ENCODE measurements around the gene APMAP. TPM values are rescaled to one million over a fixed set of nuclear protein-coding genes. Genes with fewer than 3 reads are reported as not detected.
A peak's percentile ranks its signal among the peaks of the same experiment; 100 is the strongest.

The APMAP gene
- total RNA-seq, 1 donor from 2014 or later, result 81.3 TPM

DNA sequence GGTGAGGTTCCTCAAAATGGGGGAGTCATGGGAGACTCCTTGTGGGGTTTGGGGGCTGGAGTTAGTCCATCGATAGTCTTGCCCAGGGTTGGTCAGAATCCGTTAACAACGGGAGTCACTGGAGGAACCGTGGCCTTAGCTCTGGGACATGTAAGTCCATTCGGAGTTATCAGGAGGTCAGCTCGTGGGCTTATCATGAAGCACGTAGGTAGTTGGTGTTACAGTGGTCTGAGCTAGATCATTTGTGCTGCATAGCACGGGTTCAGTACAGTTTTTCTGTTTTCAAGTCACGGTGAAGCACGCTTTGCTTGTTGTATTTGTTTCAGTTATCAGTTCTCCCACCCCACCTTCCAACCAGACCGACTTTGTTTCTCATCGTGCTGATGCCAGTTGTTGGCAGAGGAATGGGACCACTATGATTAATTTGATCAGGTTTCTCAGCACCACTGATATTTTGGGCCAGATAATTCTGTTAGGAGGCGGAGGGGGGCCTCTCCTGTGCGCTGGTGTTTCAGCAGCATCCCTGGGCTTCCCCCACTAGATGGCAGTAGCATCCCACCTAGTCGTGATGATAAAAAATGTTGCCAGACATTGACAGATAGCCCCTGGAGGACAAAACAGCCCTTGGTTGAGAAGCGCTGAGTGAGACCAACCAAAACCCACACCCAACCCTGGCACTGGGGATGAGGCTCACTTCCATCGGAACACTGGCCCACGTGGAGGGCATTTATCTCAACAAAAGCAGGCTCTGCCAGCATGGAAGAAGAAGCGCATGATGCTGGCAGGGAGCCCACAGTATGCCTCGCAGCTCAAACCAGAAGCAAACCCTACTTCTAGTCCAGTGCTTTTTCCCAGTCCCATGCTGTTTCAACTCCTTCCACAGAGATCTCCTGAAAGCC lies 2.2 kb upstream of the APMAP start:
- peaks cover 37% of the 10 kb centered on the region for H3K27me3 Mint-ChIP-seq
- H3K27ac Mint-ChIP-seq, result no peak overlapping the region
- peak; percentile 72 for DNase-seq (ENCODE audit: low spot score, unreplicated experiment)
- peaks cover 2% of the 10 kb centered on the region for H3K36me3 Mint-ChIP-seq (ENCODE audit: insufficient read depth)
- H3K4me3 Mint-ChIP-seq (ENCODE audit: low read depth), result peak overlapping the region; percentile 35
- TF ChIP-seq, protein P1, sequence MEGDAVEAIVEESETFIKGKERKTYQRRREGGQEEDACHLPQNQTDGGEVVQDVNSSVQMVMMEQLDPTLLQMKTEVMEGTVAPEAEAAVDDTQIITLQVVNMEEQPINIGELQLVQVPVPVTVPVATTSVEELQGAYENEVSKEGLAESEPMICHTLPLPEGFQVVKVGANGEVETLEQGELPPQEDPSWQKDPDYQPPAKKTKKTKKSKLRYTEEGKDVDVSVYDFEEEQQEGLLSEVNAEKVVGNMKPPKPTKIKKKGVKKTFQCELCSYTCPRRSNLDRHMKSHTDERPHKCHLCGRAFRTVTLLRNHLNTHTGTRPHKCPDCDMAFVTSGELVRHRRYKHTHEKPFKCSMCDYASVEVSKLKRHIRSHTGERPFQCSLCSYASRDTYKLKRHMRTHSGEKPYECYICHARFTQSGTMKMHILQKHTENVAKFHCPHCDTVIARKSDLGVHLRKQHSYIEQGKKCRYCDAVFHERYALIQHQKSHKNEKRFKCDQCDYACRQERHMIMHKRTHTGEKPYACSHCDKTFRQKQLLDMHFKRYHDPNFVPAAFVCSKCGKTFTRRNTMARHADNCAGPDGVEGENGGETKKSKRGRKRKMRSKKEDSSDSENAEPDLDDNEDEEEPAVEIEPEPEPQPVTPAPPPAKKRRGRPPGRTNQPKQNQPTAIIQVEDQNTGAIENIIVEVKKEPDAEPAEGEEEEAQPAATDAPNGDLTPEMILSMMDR (IDR thresholded peaks at IDR 0.05; ENCODE audit: unreplicated experiment), result peak; percentile 89
- H3K4me1 Mint-ChIP-seq (ENCODE audit: low read depth), result peaks cover 15% of the 10 kb centered on the region
- H3K9me3 Mint-ChIP-seq (ENCODE audit: low read depth), result no peaks in the 10 kb centered on the region

DNA sequence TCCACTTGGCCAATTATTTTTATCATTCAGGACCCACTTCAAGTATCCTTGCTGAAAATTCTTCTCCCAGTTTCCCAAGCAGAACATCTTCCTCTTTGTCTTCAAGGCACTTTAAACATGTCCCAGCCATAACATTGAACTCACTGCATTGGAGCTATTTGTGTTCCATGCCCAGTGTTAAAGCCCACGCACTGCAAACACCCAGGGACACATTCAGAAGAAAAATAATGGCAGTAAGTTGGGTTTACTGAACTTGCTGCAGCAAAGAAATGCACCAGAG lies 1.6 kb upstream of the APMAP start:
- Mint-ChIP-seq H3K4me1 (ENCODE audit: low read depth) (peaks cover 15% of the 10 kb centered on the region), H3K9me3 (ENCODE audit: low read depth) (no peaks in the 10 kb centered on the region), H3K27me3 (peaks cover 34% of the 10 kb centered on the region), H3K27ac (no peak overlapping the region), H3K4me3 (ENCODE audit: low read depth) (no peak overlapping the region), H3K36me3 (ENCODE audit: insufficient read depth) (peaks cover 2% of the 10 kb centered on the region)
- DNase-seq (ENCODE audit: low spot score, unreplicated experiment), result no peak
- TF ChIP-seq, protein P1 (IDR thresholded peaks at IDR 0.05; ENCODE audit: unreplicated experiment), result no peak

GRCh38 chr20:24993337-24994185 lies 1.0 kb upstream of the APMAP start:
- Mint-ChIP-seq H3K27ac (peak overlapping the region; percentile 96), H3K4me1 (ENCODE audit: low read depth) (peaks cover 15% of the 10 kb centered on the region), H3K4me3 (ENCODE audit: low read depth) (peak overlapping the region; percentile 93), H3K27me3 (peaks cover 29% of the 10 kb centered on the region), H3K36me3 (ENCODE audit: insufficient read depth) (peaks cover 2% of the 10 kb centered on the region), H3K9me3 (ENCODE audit: low read depth) (no peaks in the 10 kb centered on the region)
- TF ChIP-seq, protein P1 (IDR thresholded peaks at IDR 0.05; ENCODE audit: unreplicated experiment), result peak; percentile 20
- no peak for DNase-seq (ENCODE audit: low spot score, unreplicated experiment)

DNA sequence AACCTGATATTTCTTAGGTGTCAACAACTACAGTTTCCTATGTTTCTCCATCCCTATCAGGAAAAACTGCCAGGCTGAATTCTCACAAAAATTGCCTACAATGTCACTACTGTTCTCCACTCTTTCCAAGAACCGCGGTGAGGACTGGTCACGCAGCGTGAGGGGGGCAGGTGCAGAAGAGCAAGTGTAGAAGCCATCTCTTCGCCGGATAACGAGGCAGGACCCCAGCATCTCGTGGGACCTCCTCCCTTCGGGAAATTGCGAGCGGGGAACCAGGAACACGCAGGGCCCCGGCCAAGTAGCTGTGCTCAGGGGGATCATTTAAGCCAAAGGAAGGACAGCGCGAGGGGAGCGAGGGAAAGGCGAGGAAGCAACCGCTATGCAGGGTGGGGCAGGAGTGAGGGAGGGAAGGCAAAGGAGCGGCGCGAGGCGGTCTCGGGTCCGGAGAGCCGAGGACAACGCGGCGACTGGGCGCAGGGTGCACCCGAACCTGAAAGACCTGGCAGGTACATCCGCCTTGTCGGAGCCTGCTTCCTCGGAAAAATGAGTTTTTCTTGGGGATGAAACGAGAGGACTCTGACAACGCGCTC lies 559 bp downstream of the APMAP start:
- Mint-ChIP-seq H3K4me3 (ENCODE audit: low read depth) (peak overlapping the region; percentile 93), H3K27ac (peak overlapping the region; percentile 96), H3K9me3 (ENCODE audit: low read depth) (no peaks in the 10 kb centered on the region), H3K4me1 (ENCODE audit: low read depth) (peaks cover 15% of the 10 kb centered on the region), H3K27me3 (peaks cover 13% of the 10 kb centered on the region), H3K36me3 (ENCODE audit: insufficient read depth) (peaks cover 2% of the 10 kb centered on the region)
- no peak for DNase-seq (ENCODE audit: low spot score, unreplicated experiment)
- TF ChIP-seq, protein P1 (IDR thresholded peaks at IDR 0.05; ENCODE audit: unreplicated experiment), result no peak

- Mint-ChIP-seq H3K27ac (peak overlapping the region; percentile 6), H3K9me3 (ENCODE audit: low read depth) (no peaks in the 10 kb centered on the region), H3K27me3 (peaks cover 5% of the 10 kb centered on the region), H3K36me3 (ENCODE audit: insufficient read depth) (peaks cover 2% of the 10 kb centered on the region), H3K4me3 (ENCODE audit: low read depth) (peak overlapping the region; percentile 93), H3K4me1 (ENCODE audit: low read depth) (peaks cover 15% of the 10 kb centered on the region)
- no peak for DNase-seq (ENCODE audit: low spot score, unreplicated experiment)
- TF ChIP-seq, protein P1 (IDR thresholded peaks at IDR 0.05; ENCODE audit: unreplicated experiment), result no peak
Observed at GRCh38 chr20:24990810-24991252, 1.7 kb downstream of the APMAP start.
